Liver (tissue), 9 donors: ENCODE measurements around the gene IFNGR1. TPM values are rescaled to one million over a fixed set of nuclear protein-coding genes. Genes with fewer than 3 reads are reported as not detected.

Experiments
- DNase-seq: peaks from one replicate; pipeline ENCODE4 v3.0.0-alpha.2; 2017; ENCODE audit warnings: low spot score
- H3K27ac ChIP-seq, 2 donors: one replicate each; pipeline ENCODE4 v1.7.0; 2013; ENCODE audit warnings: inconsistent platforms in 2 of 2, low read length in 2 of 2, control low read depth in 1 of 2, low read depth in 1 of 2, mild to moderate bottlenecking in 1 of 2
- H3K27me3 ChIP-seq, 4 donors: one replicate each; pipeline versions ENCODE4 v1.6.1 to v1.7.0; 2013; ENCODE audit warnings: low read length in 3 of 4, inconsistent platforms in 1 of 4, mild to moderate bottlenecking in 1 of 4, moderate library complexity in 1 of 4; ENCODE audit not compliant: control insufficient read depth in 4 of 4, insufficient read depth in 4 of 4
- H3K36me3 ChIP-seq, 4 donors: one replicate each; pipeline versions ENCODE4 v1.6.1 to v1.7.0; 2013; ENCODE audit warnings: low read length in 3 of 4, mild to moderate bottlenecking in 3 of 4, low read depth in 1 of 4, moderate library complexity in 1 of 4; ENCODE audit not compliant: control insufficient read depth in 4 of 4, insufficient read depth in 3 of 4
- H3K4me1 ChIP-seq, 4 donors: one replicate each; pipeline versions ENCODE4 v1.6.1 to v1.7.0; 2013; ENCODE audit warnings: low read length in 3 of 4, mild to moderate bottlenecking in 3 of 4, moderate library complexity in 1 of 4; ENCODE audit not compliant: control insufficient read depth in 4 of 4, insufficient read depth in 4 of 4
- H3K4me3 ChIP-seq, 3 donors: one replicate each; pipeline versions ENCODE4 v1.6.1 to v1.7.0; 2013; ENCODE audit warnings: low read length in 3 of 3, control low read depth in 1 of 3, low read depth in 1 of 3, mild to moderate bottlenecking in 1 of 3
- H3K9ac ChIP-seq, 2 donors: one replicate each; pipeline ENCODE4 v1.7.0; 2013; ENCODE audit warnings: low read length in 2 of 2, mild to moderate bottlenecking in 2 of 2, moderate library complexity in 2 of 2, control low read depth in 1 of 2, low read depth in 1 of 2
- H3K9me3 ChIP-seq, 4 donors: one replicate each; pipeline versions ENCODE4 v1.6.1 to v1.7.0; 2013; ENCODE audit warnings: low read length in 3 of 4; ENCODE audit not compliant: control insufficient read depth in 4 of 4
- ATF3 ChIP-seq: IDR thresholded peaks from 2 replicates; pipeline ENCODE4 v1.6.1; 2016; ENCODE audit warnings: antibody characterized with exemption
- CTCF ChIP-seq: fragments of 150-350 bp; IDR thresholded peaks from 2 replicates; pipeline ENCODE4 v1.5.1; 2017; ENCODE audit warnings: improper control_type of control experiment, low read depth, low read length; ENCODE audit not compliant: missing input control
- EGR1 ChIP-seq, 2 donors: IDR thresholded peaks; 2 replicates each; pipeline ENCODE4 v1.6.1; 2016 to 2018; ENCODE audit warnings: antibody characterized with exemption in 2 of 2, low read depth in 2 of 2
- FOXA1 ChIP-seq: IDR thresholded peaks from 2 replicates; pipeline ENCODE4 v1.6.1; 2016; ENCODE audit warnings: antibody characterized with exemption
- GABPA ChIP-seq, 2 donors: IDR thresholded peaks in 1 of 2; conservative IDR thresholded peaks in 1 of 2; 2 replicates each; pipeline ENCODE4 v1.6.1; 2016; ENCODE audit warnings: antibody characterized with exemption in 2 of 2, mild to moderate bottlenecking in 1 of 2, moderate library complexity in 1 of 2
- HNF4A ChIP-seq, 2 donors: conservative IDR thresholded peaks; 2 replicates each; pipeline ENCODE4 v1.6.1; 2016; ENCODE audit warnings: antibody characterized with exemption in 2 of 2, mild to moderate bottlenecking in 2 of 2
- HNF4G ChIP-seq: IDR thresholded peaks from 2 replicates; pipeline ENCODE4 v1.6.1; 2016; ENCODE audit warnings: antibody characterized with exemption
- JUND ChIP-seq, 2 donors: IDR thresholded peaks; 2 replicates each; pipeline ENCODE4 v1.6.1; 2016; ENCODE audit warnings: antibody characterized with exemption in 2 of 2
- NR2F2 ChIP-seq: IDR thresholded peaks from 2 replicates; pipeline ENCODE4 v1.6.1; 2016; ENCODE audit warnings: antibody characterized with exemption
- RAD21 ChIP-seq, 2 donors: IDR thresholded peaks; 2 replicates each; pipeline ENCODE4 v1.6.1; 2016; ENCODE audit warnings: antibody characterized with exemption in 2 of 2, mild to moderate bottlenecking in 2 of 2
- REST ChIP-seq: IDR thresholded peaks from 2 replicates; pipeline ENCODE4 v1.6.1; 2016; ENCODE audit warnings: antibody characterized with exemption, mild to moderate bottlenecking
- RXRA ChIP-seq, 2 donors: IDR thresholded peaks; 2 replicates each; pipeline ENCODE4 v1.6.1; 2017 to 2018; ENCODE audit warnings: antibody characterized with exemption in 2 of 2, mild to moderate bottlenecking in 1 of 2
- SP1 ChIP-seq: IDR thresholded peaks from 2 replicates; pipeline ENCODE4 v1.6.1; 2018; ENCODE audit warnings: antibody characterized with exemption, mild to moderate bottlenecking
- TAF1 ChIP-seq: conservative IDR thresholded peaks from 2 replicates; pipeline ENCODE4 v1.6.1; 2016; ENCODE audit warnings: antibody characterized with exemption, mild to moderate bottlenecking
- YY1 ChIP-seq: IDR thresholded peaks from 2 replicates; pipeline ENCODE4 v1.6.1; 2016; ENCODE audit warnings: antibody characterized with exemption, mild to moderate bottlenecking
- ZBTB33 ChIP-seq: IDR thresholded peaks from 2 replicates; pipeline ENCODE4 v1.6.1; 2016; ENCODE audit warnings: antibody characterized with exemption
- WGBS: extraction: QIAGEN DNeasy Blood & Tissue Kit; methylation state at CpG from one replicate; pipeline ENCODE4 v1.1.7; 2013; 5-methylcytosine and 5-hydroxymethylcytosine counted together
- polyA plus RNA-seq, 2 donors: library from polyadenylated mRNA; stranded (reverse) in 1 of 2; unstranded in 1 of 2; fragments of 200-250 nt in 1 of 2; fragments of >200 nt in 1 of 2; fragmentation: Nextera tagmentation in 1 of 2; extraction: Ambion mirVana in 1 of 2; gene quantifications; one replicate each; pipeline versions ENCODE4 v1.2.1 to v1.2.3, GENCODE V29; 2013 to 2015
- total RNA-seq, 2 donors: library from RNA; depleted of rRNA; stranded (reverse); fragments of >200 nt; gene quantifications; one replicate each; pipeline ENCODE4 v1.2.3, GENCODE V29; 2014
- donor health status: healthy.
- donor health status: healthy.
- donor health status: healthy.
- donor health status: healthy.
- donor health status: healthy.

Gene IFNGR1
- total and polyA plus RNA-seq, 4 donors, result 33.9 to 57.8 (median 39.0) TPM

GRCh38 chr6:137161949-137162348 lies 57.2 kb downstream of the IFNGR1 start:
- 77% methylated on average over 5 of the region's 5 CpGs for WGBS
- Histone ChIP-seq H3K27ac (no peak overlapping the region), H3K4me1 (no peaks in the 10 kb centered on the region), H3K4me3 (no peak overlapping the region), H3K27me3 (peaks cover 0 to 5% (median 0%) of the 10 kb centered on the region in 4 donors), H3K36me3 (no peaks in the 10 kb centered on the region), H3K9me3 (no peaks in the 10 kb centered on the region), H3K9ac (no peak overlapping the region)
- no peak for DNase-seq
- TF ChIP-seq FOXA1, result no peak
- TF ChIP-seq JUND (IDR thresholded peaks at IDR 0.05), result no peak
- TF ChIP-seq REST, result no peak
- TF ChIP-seq ATF3, result no peak
- no peak for TF ChIP-seq HNF4G
- TF ChIP-seq SP1, result no peak
- TF ChIP-seq GABPA (IDR thresholded peaks at IDR 0.05 in 1 of 2, conservative IDR thresholded peaks at IDR 0.05 in 1 of 2), result no peak
- TF ChIP-seq EGR1 (IDR thresholded peaks at IDR 0.05; ENCODE audit: low read depth in 2 of 2), result no peak
- no peak for TF ChIP-seq RXRA (IDR thresholded peaks at IDR 0.05)
- TF ChIP-seq HNF4A (conservative IDR thresholded peaks at IDR 0.05), result no peak
- no peak for TF ChIP-seq NR2F2
- TF ChIP-seq RAD21 (IDR thresholded peaks at IDR 0.05), result no peak
- TF ChIP-seq ZBTB33, result no peak
- no peak for TF ChIP-seq TAF1
- TF ChIP-seq CTCF, result no peak

- no peaks in the 10 kb centered on the region for H3K36me3 ChIP-seq
- H3K27me3 ChIP-seq, result peaks cover 0 to 5% (median 0%) of the 10 kb centered on the region in 4 donors
- TF ChIP-seq YY1 (no peak), JUND (IDR thresholded peaks at IDR 0.05) (no peak), SP1 (no peak), CTCF (no peak), TAF1 (no peak), EGR1 (IDR thresholded peaks at IDR 0.05; ENCODE audit: low read depth in 2 of 2) (no peak), ZBTB33 (no peak), NR2F2 (no peak), HNF4A (conservative IDR thresholded peaks at IDR 0.05) (no peak), GABPA (IDR thresholded peaks at IDR 0.05 in 1 of 2, conservative IDR thresholded peaks at IDR 0.05 in 1 of 2) (no peak)
- no peak for DNase-seq
- H3K9me3 ChIP-seq, result no peaks in the 10 kb centered on the region
- H3K27ac ChIP-seq, result no peak overlapping the region
- no peak overlapping the region for H3K4me3 ChIP-seq
- H3K4me1 ChIP-seq, result no peaks in the 10 kb centered on the region
- H3K9ac ChIP-seq, result no peak overlapping the region
- 61% methylated on average over 3 of the region's 3 CpGs for WGBS
These were observed 58.4 kb downstream of the IFNGR1 start for GRCh38 chr6:137160763-137161162.
